Mesenchymal stem cell (in vitro differentiated cells and primary cell): ENCODE results near the gene SNRPD3.

ENCODE experiments used
- DNase-seq: peaks from one replicate; pipeline ENCODE4 v3.0.0-alpha.2; 2013
- H2AFZ ChIP-seq: one replicate; pipeline ENCODE4 v1.6.1; 2013; ENCODE audit warnings: low read depth, mild to moderate bottlenecking, control low read depth, inconsistent platforms, low read length, moderate library complexity
- H2AK5ac ChIP-seq: 2 replicates; pipeline ENCODE4 v1.6.1; 2013; ENCODE audit warnings: low read length, moderate library complexity, mild to moderate bottlenecking, inconsistent platforms; ENCODE audit not compliant: severe bottlenecking
- H2BK120ac ChIP-seq: one replicate; pipeline ENCODE4 v1.6.1; 2013; ENCODE audit warnings: low read depth, mild to moderate bottlenecking, inconsistent platforms, low read length, moderate library complexity
- H2BK12ac ChIP-seq, 2 experiments: one replicate each; pipeline ENCODE4 v1.6.1; 2013; ENCODE audit warnings: inconsistent platforms in 2 of 2, low read length in 2 of 2, mild to moderate bottlenecking in 2 of 2, moderate library complexity in 2 of 2, control low read depth in 1 of 2
- H2BK15ac ChIP-seq: one replicate; pipeline ENCODE4 v1.6.1; 2013; ENCODE audit warnings: mild to moderate bottlenecking, low read depth, inconsistent platforms; ENCODE audit not compliant: poor library complexity, severe bottlenecking
- H2BK5ac ChIP-seq: 2 replicates; pipeline ENCODE4 v1.6.1; 2013; ENCODE audit warnings: low read depth, mild to moderate bottlenecking, low read length, control low read depth, inconsistent platforms; ENCODE audit not compliant: poor library complexity, severe bottlenecking
- H3K14ac ChIP-seq, 2 experiments: one replicate each; pipeline ENCODE4 v1.6.1; 2013; ENCODE audit warnings: inconsistent platforms in 2 of 2, low read length in 2 of 2, control low read depth in 1 of 2, mild to moderate bottlenecking in 1 of 2, moderate library complexity in 1 of 2
- H3K18ac ChIP-seq, 2 experiments: one replicate each; pipeline ENCODE4 v1.6.1; 2013; ENCODE audit warnings: inconsistent platforms in 2 of 2, low read length in 2 of 2, control low read depth in 1 of 2, low read depth in 1 of 2, mild to moderate bottlenecking in 1 of 2
- H3K23ac ChIP-seq, 2 experiments: one replicate each; pipeline ENCODE4 v1.6.1; 2013; ENCODE audit warnings: inconsistent platforms in 2 of 2, low read length in 2 of 2, mild to moderate bottlenecking in 2 of 2, moderate library complexity in 2 of 2, control low read depth in 1 of 2
- H3K27ac ChIP-seq: 2 replicates; pipeline ENCODE4 v1.5.1; 2013; ENCODE audit warnings: mild to moderate bottlenecking, moderate library complexity, low read length, control low read depth, inconsistent platforms; ENCODE audit not compliant: poor library complexity, severe bottlenecking
- H3K27me3 ChIP-seq, 2 experiments: 2 replicates each; pipeline versions ENCODE4 v1.6.1 to v1.7.0; 2013; ENCODE audit warnings: low read length in 2 of 2, mild to moderate bottlenecking in 2 of 2, moderate library complexity in 2 of 2, control low read depth in 1 of 2, inconsistent platforms in 1 of 2; ENCODE audit not compliant: control insufficient read depth in 1 of 2, insufficient read depth in 1 of 2
- H3K36me3 ChIP-seq, 2 experiments: 2 replicates each; pipeline versions ENCODE4 v1.6.1 to v1.7.0; 2013; ENCODE audit warnings: low read length in 2 of 2, control low read depth in 1 of 2, inconsistent platforms in 1 of 2, low read depth in 1 of 2, mild to moderate bottlenecking in 1 of 2; ENCODE audit not compliant: insufficient read depth in 2 of 2, control insufficient read depth in 1 of 2
- H3K4ac ChIP-seq, 2 experiments: one replicate each; pipeline ENCODE4 v1.6.1; 2013; ENCODE audit warnings: inconsistent platforms in 2 of 2, low read length in 2 of 2, mild to moderate bottlenecking in 2 of 2, moderate library complexity in 2 of 2, control low read depth in 1 of 2, low read depth in 1 of 2
- H3K4me1 ChIP-seq: 2 replicates; pipeline ENCODE4 v1.6.1; 2013; ENCODE audit warnings: low read depth, low read length, control low read depth; ENCODE audit not compliant: control insufficient read depth, insufficient read depth
- H3K4me2 ChIP-seq: 2 replicates; pipeline ENCODE4 v1.6.1; 2013; ENCODE audit warnings: low read length, mild to moderate bottlenecking, inconsistent platforms; ENCODE audit not compliant: poor library complexity, severe bottlenecking
- H3K4me3 ChIP-seq, 2 experiments: 2 replicates each; pipeline versions ENCODE4 v1.5.1 to v1.7.0; 2013; ENCODE audit warnings: low read length in 2 of 2, mild to moderate bottlenecking in 2 of 2, control low read depth in 1 of 2, low read depth in 1 of 2; ENCODE audit not compliant: insufficient read depth in 1 of 2
- H3K79me1 ChIP-seq: replicated peaks from 2 replicates; pipeline ENCODE4 v1.6.1; 2013; ENCODE audit warnings: mild to moderate bottlenecking, control low read depth, low read length, inconsistent platforms; ENCODE audit not compliant: poor library complexity, severe bottlenecking
- H3K9ac ChIP-seq: 2 replicates; pipeline ENCODE4 v1.7.0; 2013; ENCODE audit warnings: mild to moderate bottlenecking, low read length, moderate library complexity
- H3K9me3 ChIP-seq: 2 replicates; pipeline ENCODE4 v1.7.0; 2013; ENCODE audit warnings: mild to moderate bottlenecking, low read length; ENCODE audit not compliant: control insufficient read depth
- H4K8ac ChIP-seq: one replicate; pipeline ENCODE4 v1.6.1; 2013; ENCODE audit warnings: inconsistent platforms, mild to moderate bottlenecking, low read length, moderate library complexity
- H4K91ac ChIP-seq: one replicate; pipeline ENCODE4 v1.6.1; 2013; ENCODE audit warnings: mild to moderate bottlenecking, low read length, inconsistent platforms
- WGBS: methylation state at CpG from one replicate; pipeline ENCODE4 v1.1.7; 2013; ENCODE audit warnings: mixed read lengths; 5-methylcytosine and 5-hydroxymethylcytosine counted together

Gene SNRPD3

GRCh38 chr22:24510637-24511625 lies 44.9 kb upstream of the SNRPD3 start:
- H3K9ac ChIP-seq = no peak overlapping the region
- no peak overlapping the region for H2AK5ac ChIP-seq
- H4K91ac ChIP-seq = no peak overlapping the region
- no peak overlapping the region for H4K8ac ChIP-seq
- no peaks in the 10 kb centered on the region for H3K9me3 ChIP-seq
- no peak overlapping the region for H3K23ac ChIP-seq
- peak overlapping the region in 1 of 2 experiments; percentile 69 for H3K4ac ChIP-seq
- no peak overlapping the region for H2BK120ac ChIP-seq
- no peak overlapping the region for H2AFZ ChIP-seq
- peak; percentile 92 for DNase-seq
- H3K4me2 ChIP-seq = no peak overlapping the region
- H2BK5ac ChIP-seq = no peak overlapping the region
- H3K4me1 ChIP-seq = peaks cover 15% of the 10 kb centered on the region
- 43% methylated on average over 8 of the region's 10 CpGs for WGBS
- H3K18ac ChIP-seq = peak overlapping the region; percentile 52 to 69
- peak overlapping the region in 1 of 2 experiments; percentile 39 for H3K14ac ChIP-seq
- peak overlapping the region in 1 of 2 experiments; percentile 90 for H2BK12ac ChIP-seq
- peaks cover 0 to 6% of the 10 kb centered on the region in 2 experiments for H3K27me3 ChIP-seq
- no peak overlapping the region for H3K27ac ChIP-seq
- H3K79me1 ChIP-seq = no peaks in the 10 kb centered on the region
- no peak overlapping the region for H2BK15ac ChIP-seq
- H3K36me3 ChIP-seq = no peaks in the 10 kb centered on the region
- H3K4me3 ChIP-seq = peak overlapping the region in 1 of 2 experiments; percentile 8

- 84% methylated on average over 3 of the region's 3 CpGs for WGBS
- no peak overlapping the region for H2BK120ac ChIP-seq
- H3K4me1 ChIP-seq = peaks cover 16% of the 10 kb centered on the region
- no peaks in the 10 kb centered on the region for H3K9me3 ChIP-seq
- H4K91ac ChIP-seq = no peak overlapping the region
- peak overlapping the region in 1 of 2 experiments; percentile 34 for H2BK12ac ChIP-seq
- H3K4ac ChIP-seq = no peak overlapping the region
- H3K27me3 ChIP-seq = peaks cover 0 to 6% of the 10 kb centered on the region in 2 experiments
- H2AFZ ChIP-seq = no peak overlapping the region
- H3K4me3 ChIP-seq = no peak overlapping the region
- no peak overlapping the region for H3K14ac ChIP-seq
- no peak overlapping the region for H2BK15ac ChIP-seq
- H3K4me2 ChIP-seq = no peak overlapping the region
- no peak overlapping the region for H3K23ac ChIP-seq
- DNase-seq = no peak
- H3K36me3 ChIP-seq = no peaks in the 10 kb centered on the region
- no peak overlapping the region for H4K8ac ChIP-seq
- H3K79me1 ChIP-seq = no peaks in the 10 kb centered on the region
- H3K18ac ChIP-seq = no peak overlapping the region
- H3K27ac ChIP-seq = no peak overlapping the region
- no peak overlapping the region for H2BK5ac ChIP-seq
- H2AK5ac ChIP-seq = no peak overlapping the region
- no peak overlapping the region for H3K9ac ChIP-seq
These were observed 43.8 kb upstream of the SNRPD3 start for GRCh38 chr22:24512043-24512442.

GRCh38 chr22:24513378-24514240 lies 42.2 kb upstream of the SNRPD3 start:
- H2BK5ac ChIP-seq = no peak overlapping the region
- no peak overlapping the region for H3K4me2 ChIP-seq
- no peak for DNase-seq
- no peak overlapping the region for H3K4ac ChIP-seq
- no peak overlapping the region for H2AK5ac ChIP-seq
- H3K27me3 ChIP-seq = peaks cover 0 to 9% of the 10 kb centered on the region in 2 experiments
- WGBS = 92% methylated on average over 7 of the region's 9 CpGs
- H4K91ac ChIP-seq = no peak overlapping the region
- H3K14ac ChIP-seq = no peak overlapping the region
- H3K9ac ChIP-seq = no peak overlapping the region
- no peak overlapping the region for H3K27ac ChIP-seq
- H2BK120ac ChIP-seq = no peak overlapping the region
- H2BK12ac ChIP-seq = peak overlapping the region in 1 of 2 experiments; percentile 18
- peaks cover 15% of the 10 kb centered on the region for H3K4me1 ChIP-seq
- no peaks in the 10 kb centered on the region for H3K9me3 ChIP-seq
- H3K23ac ChIP-seq = no peak overlapping the region
- H2AFZ ChIP-seq = no peak overlapping the region
- H3K36me3 ChIP-seq = no peaks in the 10 kb centered on the region
- H2BK15ac ChIP-seq = no peak overlapping the region
- no peaks in the 10 kb centered on the region for H3K79me1 ChIP-seq
- no peak overlapping the region for H3K4me3 ChIP-seq
- H3K18ac ChIP-seq = no peak overlapping the region
- no peak overlapping the region for H4K8ac ChIP-seq
